Cardiac fibroblast (primary cell): ENCODE data around the gene APC2.
A peak's percentile ranks its signal among the peaks of the same experiment; 100 is the strongest.

Experiments used
- DNase-seq, 2 donors: peaks; one replicate each; pipeline versions ENCODE4 v3.0.0 to v3.0.0-alpha.2; 2010; ENCODE audit warnings: low read depth in 2 of 2
- H3K4me3 ChIP-seq, 2 donors: replicated peaks in 1 of 2; 1 replicate in 1 of 2; 2 replicates in 1 of 2; pipeline ENCODE4 v1.5.1; 2011; ENCODE audit warnings: low read depth in 2 of 2, low read length in 2 of 2, mild to moderate bottlenecking in 2 of 2, moderate library complexity in 1 of 2
- CTCF ChIP-seq: IDR thresholded peaks from one replicate; pipeline ENCODE4 v1.5.1; 2011; ENCODE audit warnings: low read depth, mild to moderate bottlenecking, low read length, inconsistent platforms

The APC2 gene

GRCh38 chr19:1503089-1503924 lies 53.4 kb downstream of the APC2 start:
- H3K4me3 ChIP-seq: peak overlapping the region in 1 of 2 donors; percentile 5
- peak; percentile 59 for TF ChIP-seq CTCF
- peak; percentile 34 to 49 for DNase-seq

- DNase-seq: no peak
- H3K4me3 ChIP-seq: no peak overlapping the region
- TF ChIP-seq CTCF: no peak
Measured at GRCh38 chr19:1503925-1504773, 54.2 kb downstream of the APC2 start.

GRCh38 chr19:1505012-1505411 lies 55.1 kb downstream of the APC2 start:
- H3K4me3 ChIP-seq: no peak overlapping the region
- DNase-seq: no peak
- no peak for TF ChIP-seq CTCF

- no peak overlapping the region for H3K4me3 ChIP-seq
- no peak for TF ChIP-seq CTCF
- DNase-seq: no peak
Measured at GRCh38 chr19:1505991-1506881, 56.3 kb downstream of the APC2 start.

- no peak overlapping the region for H3K4me3 ChIP-seq
- no peak for DNase-seq
- no peak for TF ChIP-seq CTCF
Measured at GRCh38 chr19:1507192-1507660, 57.3 kb downstream of the APC2 start.
